ENCODE results near the gene SEZ6. TPM values are rescaled to one million over a fixed set of nuclear protein-coding genes. Genes with fewer than 3 reads are reported as not detected.

SEZ6 gene
- total RNA-seq, 1 donor: 0.94 TPM

DNA sequence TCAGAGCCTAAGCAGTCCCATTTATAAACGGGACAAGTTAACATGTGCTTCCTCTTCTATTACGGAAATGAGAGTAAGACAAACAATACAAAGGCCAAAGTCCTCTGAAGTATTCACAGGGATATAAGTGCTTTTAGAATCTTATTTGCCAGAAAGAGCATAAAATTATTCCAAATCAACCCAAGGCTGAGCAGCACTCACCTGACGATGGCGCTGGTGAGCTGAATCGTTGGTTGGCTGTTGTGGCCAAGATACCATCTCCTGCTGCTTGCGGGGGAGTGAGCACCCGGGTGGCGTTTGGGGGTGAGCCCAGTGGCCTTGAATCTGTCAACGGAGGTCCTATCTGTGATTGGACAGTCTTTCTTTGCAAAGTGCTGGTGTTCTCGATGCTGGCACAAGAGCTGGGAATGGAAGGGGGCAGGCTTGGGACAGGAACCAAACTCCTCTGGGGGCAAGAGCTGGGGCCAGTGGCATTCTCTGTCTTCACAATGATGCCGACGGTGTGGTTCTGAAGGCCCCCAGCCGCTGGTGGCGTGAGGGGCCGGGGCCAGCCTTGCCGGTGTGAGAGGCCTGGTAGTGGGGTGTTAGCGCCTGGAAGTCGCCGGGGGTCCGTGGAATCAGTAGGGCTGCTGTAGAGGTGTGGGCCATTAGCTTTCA is 93.4 kb downstream of the SEZ6 start:
- H3K9me3 ChIP-seq (ENCODE audit: low read depth, low read length): no peaks in the 10 kb centered on the region
- H3K4me3 ChIP-seq (ENCODE audit: low read length): no peak overlapping the region
- no peaks in the 10 kb centered on the region for H3K27me3 ChIP-seq (ENCODE audit: insufficient read depth, low read length)
- H3K4me1 ChIP-seq (ENCODE audit: insufficient read depth, low read length): no peaks in the 10 kb centered on the region

DNA sequence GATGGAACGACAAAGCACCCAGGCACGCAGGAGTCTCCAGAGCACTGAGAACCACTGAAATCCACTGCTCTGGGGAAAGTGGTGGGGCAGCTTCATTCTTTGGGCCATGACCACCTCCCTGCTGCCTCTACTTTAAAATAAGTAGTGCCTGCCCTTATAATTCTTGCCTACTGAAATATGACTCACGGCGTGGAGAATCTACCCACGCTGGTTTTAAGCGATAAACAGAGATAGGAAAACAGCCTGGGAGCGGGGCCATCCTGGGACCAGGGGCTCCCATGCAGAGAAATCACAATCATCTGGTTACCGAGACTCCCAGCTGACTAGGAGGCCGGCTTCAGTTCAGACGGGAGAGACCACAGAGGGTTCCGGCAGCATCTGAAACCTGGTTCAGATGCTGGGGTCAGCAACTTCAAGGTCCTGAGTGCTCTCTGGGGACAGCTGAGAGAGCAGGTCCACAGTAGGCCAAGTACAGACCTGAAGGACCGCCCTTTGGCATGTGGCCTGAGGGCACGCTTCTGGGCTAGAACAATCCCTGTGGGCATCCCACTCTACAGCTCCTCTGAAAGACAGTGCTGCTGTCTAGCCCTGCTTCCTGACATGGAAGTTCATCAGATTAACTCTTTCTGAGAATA is 94.3 kb downstream of the SEZ6 start:
- no peak overlapping the region for H3K4me3 ChIP-seq (ENCODE audit: low read length)
- no peaks in the 10 kb centered on the region for H3K27me3 ChIP-seq (ENCODE audit: insufficient read depth, low read length)
- no peaks in the 10 kb centered on the region for H3K9me3 ChIP-seq (ENCODE audit: low read depth, low read length)
- no peaks in the 10 kb centered on the region for H3K4me1 ChIP-seq (ENCODE audit: insufficient read depth, low read length)

DNA sequence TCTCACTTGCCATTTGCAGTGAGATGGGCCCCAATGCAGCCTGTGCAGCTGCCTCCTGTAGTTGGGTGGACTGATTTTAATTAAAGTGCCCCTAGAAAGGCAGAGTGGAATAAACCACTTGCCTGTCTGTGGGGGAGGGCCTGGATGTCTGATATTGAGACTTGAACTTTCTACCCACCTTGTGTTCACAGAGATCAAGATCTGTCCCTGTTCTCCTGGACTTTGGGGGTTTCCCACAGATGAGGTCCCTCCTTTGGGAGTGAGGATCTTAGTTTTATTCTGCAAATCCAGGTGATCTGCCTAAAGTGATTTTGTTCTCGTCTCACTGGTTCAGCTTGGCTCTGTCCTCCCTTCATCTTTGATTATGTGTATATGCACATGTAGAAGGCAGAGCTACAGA is 95.3 kb downstream of the SEZ6 start:
- no peaks in the 10 kb centered on the region for H3K4me1 ChIP-seq (ENCODE audit: insufficient read depth, low read length)
- H3K27me3 ChIP-seq (ENCODE audit: insufficient read depth, low read length): no peaks in the 10 kb centered on the region
- no peaks in the 10 kb centered on the region for H3K9me3 ChIP-seq (ENCODE audit: low read depth, low read length)
- no peak overlapping the region for H3K4me3 ChIP-seq (ENCODE audit: low read length)

DNA sequence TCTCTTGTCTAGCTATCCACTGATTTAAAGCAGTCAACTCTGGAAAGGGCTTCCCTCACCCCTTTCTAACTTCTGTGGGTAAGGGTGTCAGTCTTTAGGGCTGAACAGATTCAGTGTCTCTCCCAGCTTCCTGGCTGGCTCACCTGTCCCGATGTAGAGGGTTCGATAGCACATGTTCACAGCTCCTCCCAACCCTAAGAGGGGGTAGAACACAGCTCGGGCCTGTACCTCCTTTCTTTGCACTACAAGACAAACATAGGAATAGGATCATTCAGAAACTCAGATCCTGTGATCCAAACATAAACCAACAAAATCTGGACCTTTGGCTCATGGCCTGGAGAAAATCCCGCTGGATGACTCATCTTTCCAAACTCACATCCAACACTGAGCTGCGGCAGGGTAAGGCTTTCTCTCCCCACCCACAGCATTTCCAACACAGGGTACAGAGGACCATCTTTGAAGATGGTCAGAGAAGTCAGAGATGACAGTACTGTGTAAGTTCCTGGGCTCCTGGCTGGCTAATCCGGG is 97.1 kb downstream of the SEZ6 start:
- no peaks in the 10 kb centered on the region for H3K27me3 ChIP-seq (ENCODE audit: insufficient read depth, low read length)
- no peak overlapping the region for H3K4me3 ChIP-seq (ENCODE audit: low read length)
- no peaks in the 10 kb centered on the region for H3K9me3 ChIP-seq (ENCODE audit: low read depth, low read length)
- H3K4me1 ChIP-seq (ENCODE audit: insufficient read depth, low read length): no peaks in the 10 kb centered on the region

DNA sequence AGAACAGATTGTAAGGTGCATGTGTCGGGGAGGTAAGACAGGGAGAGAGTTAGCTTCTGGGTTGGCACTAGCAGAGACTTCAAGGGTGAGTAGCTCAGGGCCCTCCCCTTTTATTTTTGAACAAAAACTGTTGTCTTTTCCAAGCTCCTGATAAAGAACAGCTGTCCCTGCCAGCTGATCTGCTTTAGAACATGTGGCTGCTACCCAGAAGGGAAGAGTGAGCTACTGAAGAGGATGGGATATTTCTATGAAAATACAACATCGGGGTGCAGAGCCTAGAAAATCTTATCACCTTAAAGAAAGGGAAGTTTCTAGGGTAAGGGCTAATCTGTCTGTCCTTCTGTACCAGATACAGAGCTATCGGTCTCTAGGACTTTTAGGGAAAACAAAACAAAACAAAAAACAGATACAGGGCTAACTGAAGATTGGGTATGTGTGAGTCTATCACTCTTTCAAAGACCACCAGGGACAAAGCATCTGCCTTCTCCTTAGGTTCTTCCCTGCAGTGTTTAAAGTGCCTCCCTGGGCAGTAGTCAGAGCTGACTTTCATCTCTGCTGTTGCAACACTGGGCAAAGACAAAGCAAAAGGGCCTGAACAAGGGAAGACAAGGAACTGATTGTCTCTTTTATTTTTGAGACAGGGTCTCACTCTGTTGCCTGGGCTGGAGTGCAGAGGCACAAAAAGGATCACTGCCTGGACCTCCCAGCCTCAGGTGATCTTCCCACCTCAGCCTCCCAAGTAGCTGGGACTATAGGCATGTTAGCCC is 97.9 kb downstream of the SEZ6 start:
- H3K27me3 ChIP-seq (ENCODE audit: insufficient read depth, low read length): no peaks in the 10 kb centered on the region
- H3K4me1 ChIP-seq (ENCODE audit: insufficient read depth, low read length): peaks cover 4% of the 10 kb centered on the region
- no peak overlapping the region for H3K4me3 ChIP-seq (ENCODE audit: low read length)
- H3K9me3 ChIP-seq (ENCODE audit: low read depth, low read length): no peaks in the 10 kb centered on the region

DNA sequence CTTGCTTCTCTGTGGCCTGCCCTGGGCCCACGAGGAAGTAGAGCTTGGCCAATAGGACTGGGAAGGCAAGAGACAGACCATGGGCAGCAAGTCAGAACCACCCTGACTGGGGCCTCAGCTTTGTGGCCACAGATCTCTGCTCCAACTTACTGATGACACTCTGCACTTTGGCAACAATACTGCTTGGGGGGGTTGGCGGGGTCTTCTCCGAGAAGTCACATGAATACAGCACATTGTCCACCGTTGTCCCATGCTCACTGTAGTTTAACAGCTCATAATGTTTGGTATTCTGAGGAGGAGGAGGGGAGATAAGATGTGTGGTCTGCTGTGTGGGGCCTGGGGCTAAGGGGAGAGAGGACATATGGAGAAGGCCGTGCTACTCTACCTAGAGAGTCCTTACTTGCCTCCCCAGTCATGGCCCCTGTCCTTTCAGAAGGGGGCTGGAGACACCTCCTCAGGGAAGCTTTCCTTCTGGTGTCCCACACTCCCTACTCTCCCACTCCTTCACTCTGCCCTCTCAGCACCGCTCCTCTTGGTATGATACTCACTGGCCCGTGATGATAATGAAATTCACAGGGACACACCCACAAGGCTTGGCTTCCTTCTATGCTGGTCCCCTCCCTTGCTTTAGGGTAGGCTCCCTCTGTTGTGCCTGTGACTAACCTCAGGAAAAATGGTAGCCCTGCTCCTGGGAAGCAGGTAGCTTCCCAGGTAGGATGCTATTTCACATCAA is 99.0 kb downstream of the SEZ6 start:
- Histone ChIP-seq H3K9me3 (ENCODE audit: low read depth, low read length) (no peaks in the 10 kb centered on the region), H3K4me1 (ENCODE audit: insufficient read depth, low read length) (peaks cover 9% of the 10 kb centered on the region), H3K4me3 (ENCODE audit: low read length) (no peak overlapping the region), H3K27me3 (ENCODE audit: insufficient read depth, low read length) (no peaks in the 10 kb centered on the region)

- no peaks in the 10 kb centered on the region for H3K27me3 ChIP-seq (ENCODE audit: insufficient read depth, low read length)
- H3K4me3 ChIP-seq (ENCODE audit: low read length): no peak overlapping the region
- no peaks in the 10 kb centered on the region for H3K9me3 ChIP-seq (ENCODE audit: low read depth, low read length)
- H3K4me1 ChIP-seq (ENCODE audit: insufficient read depth, low read length): peaks cover 15% of the 10 kb centered on the region
These were observed 99.6 kb downstream of the SEZ6 start for GRCh38 chr17:28906276-28906675.

Other genes starting within 250 kb of the SEZ6 start
- gene FAM222B, start 163.2 kb downstream of the SEZ6 start, total RNA-seq: 15.1 TPM
- 11.1 TPM for gene ERAL1, start 151.0 kb downstream of the SEZ6 start, total RNA-seq
- gene FLOT2, start 108.3 kb downstream of the SEZ6 start, total RNA-seq: 52.7 TPM
- 12.0 TPM for gene DHRS13, start 103.0 kb downstream of the SEZ6 start, total RNA-seq
- gene PHF12, start 54.5 kb downstream of the SEZ6 start, total RNA-seq: 102 TPM
- gene PIPOX, start 37.1 kb upstream of the SEZ6 start, total RNA-seq: 2.9 TPM
- 40.1 TPM for gene MYO18A, start 174.4 kb upstream of the SEZ6 start, total RNA-seq
- not detected for gene CRYBA1, start 240.8 kb upstream of the SEZ6 start, total RNA-seq

All from mononuclear cell (primary cell).